Karpas-422 (cell line): ENCODE measurements around the gene PLXNA1. TPM values are rescaled to one million over a fixed set of nuclear protein-coding genes. Genes with fewer than 3 reads are reported as not detected.

Experiments used
- DNase-seq: peaks from one replicate; pipeline ENCODE4 v3.0.0-alpha.2; 2015
- H2AFZ ChIP-seq: fragments of 200-600 bp; sonication (generic); 2 replicates; pipeline ENCODE4 v1.6.1; 2014; ENCODE audit warnings: antibody characterized with exemption, low read length, mixed read lengths
- H3K27ac ChIP-seq: fragments of 200-600 bp; sonication (generic); 2 replicates; pipeline ENCODE4 v1.5.1; 2014; ENCODE audit warnings: mild to moderate bottlenecking, low read length, moderate library complexity
- H3K27me3 ChIP-seq: fragments of 200-600 bp; sonication (generic); 2 replicates; pipeline ENCODE4 v1.6.1; 2014; ENCODE audit warnings: low read length, mixed read lengths
- H3K36me3 ChIP-seq: fragments of 200-600 bp; sonication (generic); 2 replicates; pipeline ENCODE4 v1.6.1; 2014; ENCODE audit warnings: low read length, mixed read lengths; ENCODE audit not compliant: insufficient read depth
- H3K4me1 ChIP-seq: fragments of 200-600 bp; sonication (generic); 2 replicates; pipeline ENCODE4 v1.6.1; 2014; ENCODE audit warnings: mild to moderate bottlenecking, low read length, mixed read lengths
- H3K4me2 ChIP-seq: fragments of 200-600 bp; sonication (generic); 2 replicates; pipeline ENCODE4 v1.6.1; 2014; ENCODE audit warnings: low read length, low read depth, mild to moderate bottlenecking; ENCODE audit not compliant: poor library complexity, severe bottlenecking
- H3K4me3 ChIP-seq: fragments of 200-600 bp; sonication (generic); 2 replicates; pipeline ENCODE4 v1.5.1; 2014; ENCODE audit warnings: mild to moderate bottlenecking, antibody characterized with exemption, low read length, mixed read lengths
- H3K79me2 ChIP-seq: fragments of 200-600 bp; sonication (generic); 2 replicates; pipeline ENCODE4 v1.6.1; 2014; ENCODE audit warnings: mild to moderate bottlenecking, low read length, mixed read lengths
- H3K9ac ChIP-seq: fragments of 200-600 bp; sonication (generic); 2 replicates; pipeline ENCODE4 v1.6.0; 2014; ENCODE audit warnings: low read length
- H3K9me2 ChIP-seq: fragments of 200-600 bp; sonication (generic), shearing (Covaris generic); replicated peaks from 2 replicates; pipeline ENCODE4 v1.6.0; 2014; ENCODE audit warnings: mild to moderate bottlenecking, low read length, moderate library complexity; ENCODE audit not compliant: insufficient read depth
- H3K9me3 ChIP-seq: fragments of 300-700, 200-600 bp; sonication (generic); 2 replicates; pipeline ENCODE4 v1.6.1; 2014; ENCODE audit warnings: low read length, mixed read lengths
- H4K20me1 ChIP-seq: fragments of 200-600 bp; sonication (generic); 2 replicates; pipeline ENCODE4 v1.6.1; 2014; ENCODE audit warnings: mild to moderate bottlenecking, antibody characterized with exemption, low read length, low read depth; ENCODE audit not compliant: insufficient read depth
- total RNA-seq: library from RNA; depleted of rRNA; stranded (reverse); fragments of >200 nt; shearing (Covaris generic); gene quantifications from 2 replicates; pipeline ENCODE4 v1.2.3, GENCODE V29; 2014; ENCODE audit warnings: low replicate concordance

Gene PLXNA1
- total RNA-seq, 1 experiment from 2014 or later = 7.5 TPM

- Histone ChIP-seq H3K36me3 (no peaks in the 10 kb centered on the region), H3K27ac (peak overlapping the region; percentile 40; the same call in 1 of the 2 replicates), H3K4me1 (peaks cover 42% of the 10 kb centered on the region), H3K4me3 (peak overlapping the region; percentile 30; the same call in 1 of the 2 replicates), H3K9ac (peak overlapping the region; percentile 20; the same call in 1 of the 2 replicates), H3K4me2 (peak overlapping the region; percentile 54), H3K79me2 (no peaks in the 10 kb centered on the region), H3K27me3 (no peaks in the 10 kb centered on the region), H2AFZ (no peak overlapping the region), H3K9me2 (no peaks in the 10 kb centered on the region), H3K9me3 (no peaks in the 10 kb centered on the region), H4K20me1 (peaks cover 10% of the 10 kb centered on the region; the same call in 1 of the 2 replicates)
- peak; percentile 83 for DNase-seq
These were observed 11.8 kb downstream of the PLXNA1 start for GRCh38 chr3:126994661-126995245.

- no peak overlapping the region for H2AFZ ChIP-seq
- H3K27ac ChIP-seq = peak overlapping the region; percentile 36; the same call in 1 of the 2 replicates
- H3K27me3 ChIP-seq = no peaks in the 10 kb centered on the region
- peak overlapping the region; percentile 54 for H3K4me2 ChIP-seq
- no peaks in the 10 kb centered on the region for H3K9me2 ChIP-seq
- peak overlapping the region; percentile 30; the same call in 1 of the 2 replicates for H3K4me3 ChIP-seq
- no peaks in the 10 kb centered on the region for H3K79me2 ChIP-seq
- peaks cover 42% of the 10 kb centered on the region for H3K4me1 ChIP-seq
- peak overlapping the region; percentile 16; the same call in 1 of the 2 replicates for H3K9ac ChIP-seq
- no peaks in the 10 kb centered on the region for H3K36me3 ChIP-seq
- no peaks in the 10 kb centered on the region for H3K9me3 ChIP-seq
- H4K20me1 ChIP-seq = peaks cover 10% of the 10 kb centered on the region; the same call in 1 of the 2 replicates
- DNase-seq = no peak
These were observed 12.4 kb downstream of the PLXNA1 start for GRCh38 chr3:126995254-126995780.

GRCh38 chr3:126995926-126996512, 13.1 kb downstream of the PLXNA1 start:
- Histone ChIP-seq H3K9me3 (no peaks in the 10 kb centered on the region), H3K4me2 (no peak overlapping the region), H3K79me2 (no peaks in the 10 kb centered on the region), H3K4me3 (no peak overlapping the region), H2AFZ (no peak overlapping the region), H3K9me2 (no peaks in the 10 kb centered on the region), H3K36me3 (no peaks in the 10 kb centered on the region), H3K27ac (peak overlapping the region; percentile 36; the same call in 1 of the 2 replicates), H3K9ac (peak overlapping the region; percentile 16; the same call in 1 of the 2 replicates), H3K4me1 (peaks cover 42% of the 10 kb centered on the region), H4K20me1 (peaks cover 10% of the 10 kb centered on the region; the same call in 1 of the 2 replicates), H3K27me3 (no peaks in the 10 kb centered on the region)
- no peak for DNase-seq

- no peak overlapping the region for H3K27ac ChIP-seq
- no peaks in the 10 kb centered on the region for H3K79me2 ChIP-seq
- peaks cover 10% of the 10 kb centered on the region; the same call in 1 of the 2 replicates for H4K20me1 ChIP-seq
These were observed 14.0 kb downstream of the PLXNA1 start for GRCh38 chr3:126996905-126997304.

GRCh38 chr3:126997455-126998038, 14.6 kb downstream of the PLXNA1 start:
- no peak overlapping the region for H3K4me2 ChIP-seq

More at GRCh38 chr3:126996905-126997304, 14.0 kb downstream of the PLXNA1 start:
- no peak for DNase-seq
- Histone ChIP-seq H3K4me1 (peaks cover 42% of the 10 kb centered on the region), H3K4me3 (no peak overlapping the region), H3K9ac (no peak overlapping the region), H3K27me3 (no peaks in the 10 kb centered on the region), H2AFZ (no peak overlapping the region), H3K36me3 (no peaks in the 10 kb centered on the region), H3K4me2 (no peak overlapping the region), H3K9me2 (no peaks in the 10 kb centered on the region), H3K9me3 (no peaks in the 10 kb centered on the region)

GRCh38 chr3:126998320-126998719, 15.4 kb downstream of the PLXNA1 start:
- Histone ChIP-seq H4K20me1 (peaks cover 10% of the 10 kb centered on the region; the same call in 1 of the 2 replicates), H3K9me3 (no peaks in the 10 kb centered on the region), H3K4me2 (no peak overlapping the region)

More at GRCh38 chr3:126997455-126998038, 14.6 kb downstream of the PLXNA1 start:
- H3K27ac ChIP-seq = no peak overlapping the region
- no peaks in the 10 kb centered on the region for H3K27me3 ChIP-seq
- no peak overlapping the region for H2AFZ ChIP-seq
- no peak overlapping the region for H3K9ac ChIP-seq
- no peaks in the 10 kb centered on the region for H3K79me2 ChIP-seq
- no peak overlapping the region for H3K4me3 ChIP-seq
- H4K20me1 ChIP-seq = peaks cover 10% of the 10 kb centered on the region; the same call in 1 of the 2 replicates
- no peaks in the 10 kb centered on the region for H3K9me2 ChIP-seq
- H3K4me1 ChIP-seq = peaks cover 48% of the 10 kb centered on the region
- no peaks in the 10 kb centered on the region for H3K9me3 ChIP-seq
- no peak for DNase-seq
- no peaks in the 10 kb centered on the region for H3K36me3 ChIP-seq

GRCh38 chr3:126998728-126999127, 15.8 kb downstream of the PLXNA1 start:
- H3K27ac ChIP-seq = no peak overlapping the region
- H3K4me3 ChIP-seq = no peak overlapping the region
- no peak for DNase-seq
- H2AFZ ChIP-seq = no peak overlapping the region
- H3K36me3 ChIP-seq = no peaks in the 10 kb centered on the region
- H3K9me2 ChIP-seq = no peaks in the 10 kb centered on the region
- no peaks in the 10 kb centered on the region for H3K79me2 ChIP-seq
- no peaks in the 10 kb centered on the region for H3K27me3 ChIP-seq
- peaks cover 10% of the 10 kb centered on the region; the same call in 1 of the 2 replicates for H4K20me1 ChIP-seq
- H3K4me2 ChIP-seq = no peak overlapping the region
- peaks cover 48% of the 10 kb centered on the region for H3K4me1 ChIP-seq
- no peak overlapping the region for H3K9ac ChIP-seq
- no peaks in the 10 kb centered on the region for H3K9me3 ChIP-seq

More at GRCh38 chr3:126998320-126998719, 15.4 kb downstream of the PLXNA1 start:
- Histone ChIP-seq H3K27ac (no peak overlapping the region), H3K4me1 (peaks cover 52% of the 10 kb centered on the region), H3K4me3 (no peak overlapping the region), H3K27me3 (no peaks in the 10 kb centered on the region), H3K79me2 (no peaks in the 10 kb centered on the region), H3K9me2 (no peaks in the 10 kb centered on the region), H3K9ac (no peak overlapping the region), H3K36me3 (no peaks in the 10 kb centered on the region), H2AFZ (no peak overlapping the region)
- DNase-seq = peak; percentile 62

GRCh38 chr3:126999383-126999782, 16.5 kb downstream of the PLXNA1 start:
- Histone ChIP-seq H4K20me1 (peaks cover 6% of the 10 kb centered on the region; the same call in 1 of the 2 replicates), H3K27ac (no peak overlapping the region), H3K4me2 (no peak overlapping the region), H3K4me3 (no peak overlapping the region), H3K9me2 (no peaks in the 10 kb centered on the region), H3K9ac (no peak overlapping the region), H3K36me3 (no peaks in the 10 kb centered on the region), H3K4me1 (peaks cover 41% of the 10 kb centered on the region), H3K27me3 (no peaks in the 10 kb centered on the region), H2AFZ (no peak overlapping the region), H3K79me2 (no peaks in the 10 kb centered on the region), H3K9me3 (no peaks in the 10 kb centered on the region)
- DNase-seq = no peak
